HG02588 (cell line): ENCODE measurements around the gene COL2A1.

Experiments used
- ATAC-seq: cut with Tn5 transposase; IDR thresholded peaks from one replicate; pipeline ENCODE4 v1.9.1; 2021; ENCODE audit warnings: mild to moderate bottlenecking, moderate library complexity; ENCODE audit not compliant: unreplicated experiment

The COL2A1 gene

DNA sequence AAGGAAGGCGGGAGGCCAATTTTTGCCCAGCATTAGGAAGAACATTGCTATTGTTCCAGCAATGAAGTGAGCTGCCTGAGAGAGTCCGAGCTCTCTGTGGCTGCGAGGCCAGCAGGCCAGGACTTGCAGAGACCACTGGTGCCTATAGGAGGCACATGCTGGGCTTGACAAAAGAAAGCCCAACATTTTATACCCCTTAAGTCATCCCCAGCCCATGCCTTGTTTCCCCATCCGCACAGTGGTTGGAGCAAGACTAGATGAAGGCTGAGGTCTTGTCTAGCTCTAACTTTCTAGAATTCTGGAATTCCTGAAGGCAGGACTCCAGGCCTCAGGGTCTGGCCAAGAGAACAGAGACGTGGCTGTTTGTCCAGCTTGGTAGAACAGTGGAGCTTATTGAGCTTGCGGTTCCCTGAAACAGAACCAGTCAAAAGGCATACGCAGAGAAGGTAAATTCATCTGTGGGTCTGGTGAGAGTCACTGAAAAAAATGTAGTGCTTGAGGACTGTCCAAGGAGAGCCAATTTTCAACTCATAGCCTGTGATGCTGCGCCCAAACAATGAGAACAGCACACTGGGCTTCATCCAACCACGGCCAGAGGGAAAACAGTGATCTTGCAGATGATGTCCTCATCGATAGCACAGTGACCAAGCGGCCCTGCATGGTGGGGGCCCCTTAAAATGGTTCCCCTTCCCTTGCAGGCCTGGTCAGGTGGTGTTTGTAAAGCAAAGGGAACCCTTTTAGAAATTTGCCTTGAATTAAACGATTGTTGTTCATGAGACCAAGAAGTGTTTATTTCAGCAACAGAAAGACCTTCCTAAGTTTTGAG lies 27.1 kb upstream of the COL2A1 start:
- ATAC-seq, result no peak

DNA sequence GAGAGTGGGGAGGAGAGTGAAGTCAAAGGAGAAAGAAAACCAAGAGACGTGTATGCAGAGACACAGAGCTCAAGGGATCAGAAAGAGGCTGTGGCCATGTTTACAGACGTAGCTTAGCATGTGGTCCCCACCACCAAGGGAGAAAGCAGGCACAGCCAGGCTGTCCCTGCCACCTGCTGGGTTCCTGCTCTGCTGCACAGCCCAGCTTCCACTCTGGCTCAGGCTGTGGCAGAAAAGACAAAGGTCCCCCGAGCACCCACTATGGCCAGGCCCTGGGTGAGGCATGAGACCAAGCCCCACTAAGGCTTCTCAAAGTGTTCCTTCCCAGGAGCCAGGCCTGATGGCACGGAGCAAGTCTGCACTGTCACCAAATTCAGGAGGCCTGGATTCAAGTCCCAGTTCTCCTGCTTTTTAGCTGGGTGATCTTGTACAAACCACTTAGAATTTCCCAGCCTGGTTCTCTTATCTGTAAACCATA lies 25.9 kb upstream of the COL2A1 start:
- ATAC-seq, result no peak

DNA sequence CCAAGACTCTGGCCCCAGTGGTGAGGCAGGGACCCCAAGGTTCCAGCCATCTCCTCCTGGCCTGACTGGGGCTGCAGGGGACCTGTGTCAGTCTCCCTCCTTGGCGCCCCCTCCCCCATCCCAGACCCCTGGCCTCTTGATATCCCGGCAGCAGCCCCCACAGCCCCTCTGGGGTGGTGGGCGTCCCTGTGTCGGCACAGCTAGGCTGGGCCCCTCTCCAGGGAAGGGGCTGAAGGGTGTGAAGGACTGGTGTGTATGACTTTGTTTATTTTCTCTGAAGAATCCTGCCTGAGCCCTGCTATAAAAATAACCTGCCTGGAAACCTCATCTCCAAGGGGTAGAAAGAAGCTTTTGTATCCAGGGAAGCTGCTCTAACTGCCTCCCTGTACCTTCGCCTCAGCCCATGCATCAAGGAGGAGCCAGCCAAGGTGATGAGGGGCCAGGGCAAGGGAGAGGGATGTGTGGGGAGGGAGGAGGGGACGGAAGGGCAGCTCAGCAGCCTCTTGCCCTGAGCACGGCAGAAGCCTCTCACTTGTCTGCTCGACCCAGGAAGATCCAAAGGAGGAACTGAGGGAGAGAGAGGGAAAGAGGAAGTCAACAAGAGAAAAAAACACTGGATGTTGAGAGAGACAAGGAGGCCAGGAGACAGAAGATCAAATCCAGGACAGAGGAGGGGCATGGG lies 25.4 kb upstream of the COL2A1 start:
- ATAC-seq, result no peak

DNA sequence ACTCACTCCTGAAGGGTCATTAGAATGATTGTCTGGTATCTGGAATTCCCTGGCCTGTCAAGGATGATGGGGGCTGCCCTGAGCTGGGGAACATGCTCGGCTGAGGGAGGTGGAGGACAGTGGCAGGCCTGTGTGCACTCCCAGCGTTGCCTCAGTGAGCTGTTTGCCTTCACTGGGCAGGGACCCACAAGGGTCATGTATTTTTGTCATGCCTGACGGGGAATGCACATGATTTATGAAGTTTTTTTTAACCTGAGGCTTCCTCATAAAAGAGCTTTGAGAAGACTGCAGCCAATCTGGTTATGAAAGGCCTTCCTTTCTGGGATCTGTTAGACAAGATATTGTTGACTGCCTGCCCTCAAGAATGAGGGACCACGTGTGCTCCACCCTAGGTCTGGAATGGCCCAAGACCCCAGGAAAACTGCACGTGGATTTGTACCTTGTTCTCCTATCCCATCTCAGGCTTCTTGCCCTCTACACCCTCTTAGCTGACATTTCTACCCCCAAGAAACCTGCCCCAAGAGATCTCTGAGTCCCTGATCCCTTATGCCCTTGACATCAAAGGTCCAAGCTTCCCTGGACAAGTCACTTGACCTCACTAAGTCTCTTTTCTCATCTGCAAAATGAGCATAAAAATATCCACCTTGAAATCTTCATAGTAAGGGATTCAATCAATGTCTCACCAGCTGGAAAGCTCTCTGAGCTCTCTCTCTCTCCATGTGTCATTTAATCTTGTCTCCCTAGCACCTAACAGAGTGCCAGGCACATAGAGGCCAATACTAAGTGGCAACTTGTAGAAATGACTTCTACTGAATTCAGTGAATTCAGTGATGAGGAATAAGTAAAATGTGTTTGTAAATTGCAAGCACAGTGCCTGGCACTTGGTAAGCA lies 24.5 kb upstream of the COL2A1 start:
- ATAC-seq, result no peak

DNA sequence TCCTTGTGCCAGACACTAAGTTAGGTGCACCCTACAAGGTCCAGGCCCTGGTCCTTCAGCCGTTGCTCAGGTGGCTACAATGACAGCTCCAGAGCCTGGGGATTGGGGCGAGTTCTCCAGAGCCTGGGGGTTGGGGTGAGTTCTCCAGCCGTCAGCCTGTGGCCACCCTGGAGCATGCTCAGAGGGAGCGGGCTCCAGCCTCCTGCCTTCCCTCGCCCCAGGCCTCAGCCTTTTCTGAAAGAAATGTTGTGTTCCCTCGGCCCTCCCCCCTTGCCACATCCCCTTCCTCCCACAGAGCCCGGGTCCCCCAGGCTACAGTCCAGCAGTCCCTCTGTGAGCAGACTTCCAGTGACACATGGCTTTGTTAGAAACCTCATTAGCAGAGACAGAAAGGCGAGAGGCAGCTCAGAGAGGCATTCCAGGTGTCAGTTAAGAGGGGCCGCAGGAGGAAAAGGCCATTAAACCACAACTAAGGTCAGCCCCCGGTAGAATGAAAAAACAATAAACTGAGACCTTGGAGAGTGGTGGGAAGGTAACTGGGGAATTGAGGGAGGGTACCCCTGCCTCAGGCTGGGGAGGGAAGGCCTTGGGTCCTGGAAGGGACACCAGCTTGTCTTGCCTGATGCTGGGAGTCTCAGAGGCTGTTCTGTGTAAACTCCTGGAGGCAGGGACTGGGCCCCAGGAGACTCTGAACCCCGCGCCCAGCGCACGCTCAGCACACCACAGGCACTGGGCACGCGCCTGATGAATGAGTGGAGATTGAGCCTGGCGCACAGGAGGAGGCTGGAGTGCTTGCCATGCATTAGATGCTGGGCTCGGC lies 23.1 kb upstream of the COL2A1 start:
- ATAC-seq, result no peak

DNA sequence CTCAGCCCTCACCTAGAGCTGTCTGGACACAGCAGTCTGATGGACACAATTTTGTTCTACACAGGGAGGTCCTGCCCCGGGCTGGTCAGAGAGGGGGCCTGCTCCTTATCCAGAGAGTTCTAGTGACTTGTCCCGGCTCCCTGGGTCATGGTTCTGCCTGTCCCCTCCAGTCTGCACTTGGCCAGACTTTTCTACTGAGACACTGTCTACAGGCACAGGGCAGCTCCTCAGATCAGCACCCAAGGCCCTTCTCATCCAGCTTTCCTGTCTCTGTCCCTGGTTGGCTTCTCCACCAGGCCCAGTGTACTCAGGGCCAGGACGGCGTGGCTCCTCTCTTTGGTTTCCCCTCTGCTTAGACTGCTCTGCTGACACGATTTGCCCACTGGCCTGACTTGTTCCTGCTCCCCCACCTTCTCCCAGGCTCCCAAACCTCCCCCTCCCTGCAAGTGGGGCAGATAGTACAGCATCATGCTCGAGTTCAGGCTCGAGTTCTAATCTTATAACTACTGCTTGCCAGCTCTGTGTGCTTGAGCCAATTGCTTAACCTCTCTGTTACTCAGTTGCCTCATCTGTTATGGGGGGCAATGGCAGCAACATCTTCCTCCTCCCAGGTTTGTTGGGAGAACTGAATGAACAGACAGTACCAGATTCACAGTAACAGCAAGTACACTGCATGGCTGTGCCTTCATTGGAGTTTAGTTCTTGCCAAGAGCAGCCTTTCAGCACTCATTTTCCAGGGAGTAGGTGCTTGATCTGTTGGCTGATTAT lies 22.0 kb upstream of the COL2A1 start:
- no peak for ATAC-seq

DNA sequence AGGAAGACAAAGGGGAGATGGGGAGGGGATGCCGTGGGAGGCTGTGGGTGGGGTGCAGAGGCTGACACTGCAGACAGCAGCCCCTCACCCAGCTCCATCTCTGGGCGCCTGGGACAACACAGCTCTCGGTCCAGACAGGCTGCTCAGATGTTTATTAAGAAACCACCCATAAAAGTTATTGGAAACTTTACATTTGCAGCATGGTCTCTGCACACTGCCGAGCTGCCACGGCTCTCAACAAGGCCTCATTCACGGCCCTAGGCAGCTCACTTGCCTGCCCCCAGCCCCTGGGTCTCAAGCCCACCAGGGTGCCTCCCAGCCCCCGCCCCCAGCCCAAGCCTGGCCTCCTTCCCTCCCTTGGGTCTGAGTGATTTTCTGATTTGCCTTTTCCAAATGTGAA lies 21.0 kb upstream of the COL2A1 start:
- ATAC-seq, result no peak

DNA sequence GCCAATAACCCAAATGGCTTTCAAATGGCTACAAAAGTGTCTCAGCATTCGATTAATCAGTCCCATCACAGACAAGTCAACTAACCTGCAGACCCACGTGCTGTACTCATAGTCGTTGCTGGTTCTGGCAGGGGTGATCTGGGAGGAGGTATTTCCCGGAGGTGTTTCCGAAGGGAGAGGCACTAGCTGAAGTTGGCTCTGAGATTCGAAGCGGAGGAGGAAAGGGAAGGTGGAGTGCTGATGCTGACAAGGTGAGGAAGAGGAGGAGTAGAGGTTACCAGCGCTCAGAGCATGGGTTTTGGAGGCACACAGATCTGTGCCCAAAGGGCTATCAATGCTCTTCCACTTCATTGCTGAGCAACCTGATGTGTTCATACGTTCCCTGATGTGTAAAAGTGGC lies 20.5 kb upstream of the COL2A1 start:
- no peak for ATAC-seq

DNA sequence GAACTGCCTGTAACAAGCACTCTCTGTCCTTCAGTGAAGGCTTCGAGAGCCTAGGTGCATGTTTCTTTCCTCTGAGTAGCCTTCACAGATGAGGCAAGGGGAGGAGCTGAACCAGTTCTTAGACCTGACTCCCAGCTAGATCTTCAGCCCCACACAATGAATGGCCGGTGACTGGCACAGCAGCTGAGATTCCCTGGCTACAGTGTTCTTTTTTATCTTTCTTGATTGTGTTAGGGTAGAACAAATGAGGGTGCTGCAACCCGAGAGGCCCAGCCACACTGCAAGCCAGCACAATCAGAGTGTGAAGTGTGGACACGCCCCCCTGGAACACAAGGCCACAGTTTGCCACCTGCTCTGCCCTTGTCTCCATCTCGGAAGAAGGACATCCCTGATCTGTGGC lies 19.1 kb upstream of the COL2A1 start:
- no peak for ATAC-seq

DNA sequence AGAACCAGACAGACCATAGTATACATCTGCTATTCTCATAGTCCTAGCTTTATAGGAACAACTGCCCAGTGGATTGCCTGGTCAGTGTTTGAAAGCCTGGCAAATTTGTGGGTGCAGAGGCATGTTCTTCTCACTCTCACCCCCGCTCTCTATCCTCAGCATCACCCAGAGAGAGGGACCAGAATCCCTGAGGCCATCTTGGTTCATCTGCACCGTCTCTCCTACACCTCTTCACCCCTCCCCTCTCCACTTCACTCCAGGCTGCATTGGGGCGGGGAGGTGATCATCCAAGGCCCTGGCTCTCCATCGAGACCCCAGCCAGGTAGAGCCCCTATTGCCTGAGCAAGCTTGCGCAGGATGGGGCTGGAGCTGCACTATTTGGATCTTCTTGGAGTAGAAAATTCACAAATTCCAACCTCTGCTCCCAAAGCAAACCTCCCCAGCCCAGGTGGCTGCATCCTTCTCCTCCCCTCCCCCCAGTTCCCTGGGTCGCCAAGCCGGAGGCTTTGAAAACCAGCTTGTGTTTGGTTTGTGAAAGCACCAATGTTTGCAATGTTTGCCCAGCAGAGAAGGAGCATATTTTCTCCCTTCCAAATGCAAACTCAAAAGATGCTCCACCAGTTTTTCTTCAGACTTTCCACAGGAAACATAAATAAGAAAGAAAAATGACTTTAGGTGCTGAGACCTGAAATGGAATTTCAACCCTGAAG lies 18.6 kb upstream of the COL2A1 start:
- ATAC-seq, result no peak

DNA sequence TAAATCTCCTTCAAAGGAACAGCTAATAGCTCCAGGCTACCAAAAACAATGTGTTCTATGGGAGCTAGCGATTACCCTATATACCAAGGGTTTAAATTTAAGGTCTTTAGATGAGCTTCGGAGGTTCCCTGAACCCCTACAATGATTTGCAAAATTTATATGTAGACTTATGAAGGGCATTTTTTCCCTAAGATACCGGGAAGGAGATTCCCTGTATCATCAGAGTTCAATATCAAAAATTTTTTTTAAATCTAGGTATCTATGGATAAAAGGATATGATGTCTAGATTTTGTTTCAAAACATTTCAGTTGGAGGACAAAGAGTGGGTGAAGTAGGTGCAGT lies 17.9 kb upstream of the COL2A1 start:
- ATAC-seq, result no peak

DNA sequence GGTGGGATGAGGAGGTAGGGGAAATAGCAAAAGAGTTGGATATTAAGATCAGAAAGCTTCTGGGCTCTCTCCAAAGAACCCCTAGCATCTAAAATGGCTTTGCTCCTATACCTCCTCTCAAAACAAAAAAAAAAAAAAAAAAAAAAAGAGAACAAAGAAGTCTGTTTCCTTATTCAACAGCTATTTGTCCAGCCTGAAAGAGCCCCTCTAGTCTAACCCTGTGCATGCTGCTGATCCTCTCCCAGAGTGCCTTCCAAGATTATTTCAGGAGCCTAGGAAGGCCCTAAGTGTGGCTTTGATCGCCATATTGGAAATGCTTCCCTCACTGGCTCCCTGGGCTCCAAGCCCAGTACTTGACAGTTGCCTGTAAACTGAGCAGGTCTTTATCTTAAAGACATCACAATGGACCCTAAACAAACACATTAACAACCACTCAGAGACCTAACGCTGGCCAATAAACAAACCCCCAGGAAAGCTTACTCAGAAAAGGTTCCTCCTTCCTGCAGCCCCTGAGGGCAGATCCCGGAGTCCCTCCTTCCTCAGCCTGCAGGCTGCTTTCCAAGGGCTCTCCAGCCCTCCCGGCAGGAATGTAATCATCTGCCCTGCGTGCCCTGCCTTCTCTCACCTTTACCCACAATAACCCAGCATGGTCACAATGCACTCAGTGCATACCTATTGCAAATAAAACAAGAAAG lies 17.4 kb upstream of the COL2A1 start:
- ATAC-seq, result no peak

DNA sequence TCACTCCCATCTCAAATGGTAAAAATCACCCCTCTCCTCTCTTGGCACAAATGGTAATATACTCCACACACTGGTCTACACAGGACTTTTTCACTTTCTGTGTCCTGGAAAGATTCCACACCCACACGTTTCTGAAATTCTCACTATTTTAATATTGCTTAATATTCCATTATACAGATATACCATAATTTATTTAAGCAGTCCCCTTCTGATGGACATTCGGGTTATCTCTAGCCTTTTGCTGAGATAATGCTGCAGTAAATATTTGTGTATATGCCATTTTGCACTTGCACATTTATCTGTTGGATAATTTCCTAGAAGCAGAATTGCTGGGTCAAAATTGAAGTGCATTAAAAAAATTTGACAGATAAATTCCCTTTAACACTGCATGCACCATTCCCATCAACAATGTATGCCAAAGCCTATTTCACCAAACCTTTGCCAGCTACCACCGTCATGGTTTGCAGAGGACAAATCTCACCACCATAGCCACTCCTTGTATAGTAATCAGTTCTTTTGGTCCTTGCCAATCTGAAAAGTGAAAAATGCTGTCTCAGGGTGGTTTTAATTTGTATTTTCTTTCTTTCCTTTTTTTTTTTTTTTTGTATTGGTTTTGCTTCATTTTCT lies 15.5 kb upstream of the COL2A1 start:
- no peak for ATAC-seq

DNA sequence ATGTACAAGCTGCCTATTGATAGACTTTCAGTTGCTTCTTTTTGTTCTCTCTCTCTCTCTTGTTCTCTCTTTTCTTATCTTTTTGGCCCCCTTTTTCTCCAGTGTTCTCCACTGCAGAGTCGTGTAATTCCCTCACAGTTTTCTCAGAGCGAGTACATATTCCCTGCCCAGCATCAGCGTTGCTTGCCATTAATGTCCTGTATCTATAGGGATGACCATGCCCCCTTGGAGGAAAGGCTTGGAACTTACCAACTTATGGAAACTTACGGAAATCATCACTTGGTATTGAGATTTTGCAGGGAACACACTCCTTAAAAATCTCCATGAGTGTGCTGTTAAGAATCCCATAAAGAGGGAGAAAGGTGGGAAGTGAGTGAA lies 14.3 kb upstream of the COL2A1 start:
- no peak for ATAC-seq

DNA sequence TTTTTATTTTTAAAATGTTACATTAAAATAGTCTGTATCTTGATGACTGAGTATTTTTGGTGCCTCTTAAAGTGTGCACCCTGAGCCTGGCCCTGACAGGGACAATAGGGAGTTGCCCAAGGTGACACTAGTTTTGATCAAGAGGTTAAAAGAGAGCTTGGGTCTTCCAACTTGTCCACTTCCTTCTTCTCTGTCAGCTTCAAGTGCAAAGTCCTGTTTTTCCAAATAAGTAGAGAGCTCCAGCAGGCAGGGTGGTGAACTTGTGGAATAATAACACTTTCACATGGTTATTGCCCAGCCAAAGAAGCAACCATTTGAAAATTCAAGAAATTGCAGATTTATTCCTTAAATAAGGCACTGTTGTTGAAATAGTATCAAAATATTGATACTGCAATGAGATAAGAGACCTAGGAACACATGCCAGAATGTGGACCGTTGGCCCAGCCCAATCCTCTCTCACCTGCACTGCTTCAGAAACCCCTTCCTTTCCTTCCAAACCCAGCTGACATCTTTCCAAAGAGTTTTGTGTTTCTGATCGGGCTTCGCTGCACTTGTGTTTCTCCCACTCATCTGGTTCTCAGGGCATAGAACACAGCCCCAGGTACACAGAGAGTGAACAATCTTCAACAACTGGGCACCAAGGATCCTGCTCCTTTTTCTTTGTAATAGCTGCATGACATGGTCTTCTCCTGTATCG lies 13.8 kb upstream of the COL2A1 start:
- ATAC-seq, result no peak

DNA sequence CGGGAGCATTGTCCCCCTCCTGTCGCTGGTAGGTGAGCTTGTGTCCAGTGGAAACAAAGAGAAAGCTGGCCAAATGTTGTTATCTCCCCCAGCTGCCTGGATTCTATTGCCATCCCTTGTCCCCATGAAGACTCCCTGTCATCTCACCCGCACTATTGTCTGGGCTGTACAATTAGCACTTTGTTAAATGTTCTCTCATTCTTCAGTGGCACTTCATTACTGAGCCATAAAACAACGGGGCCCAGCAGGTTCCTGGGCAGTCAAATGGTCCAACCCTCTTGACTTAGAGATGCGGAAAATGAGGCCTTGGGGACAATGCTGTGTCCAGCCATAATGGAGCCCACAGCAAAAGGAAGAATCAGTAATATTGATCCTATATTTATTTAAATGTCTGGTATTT lies 13.2 kb upstream of the COL2A1 start:
- no peak for ATAC-seq

DNA sequence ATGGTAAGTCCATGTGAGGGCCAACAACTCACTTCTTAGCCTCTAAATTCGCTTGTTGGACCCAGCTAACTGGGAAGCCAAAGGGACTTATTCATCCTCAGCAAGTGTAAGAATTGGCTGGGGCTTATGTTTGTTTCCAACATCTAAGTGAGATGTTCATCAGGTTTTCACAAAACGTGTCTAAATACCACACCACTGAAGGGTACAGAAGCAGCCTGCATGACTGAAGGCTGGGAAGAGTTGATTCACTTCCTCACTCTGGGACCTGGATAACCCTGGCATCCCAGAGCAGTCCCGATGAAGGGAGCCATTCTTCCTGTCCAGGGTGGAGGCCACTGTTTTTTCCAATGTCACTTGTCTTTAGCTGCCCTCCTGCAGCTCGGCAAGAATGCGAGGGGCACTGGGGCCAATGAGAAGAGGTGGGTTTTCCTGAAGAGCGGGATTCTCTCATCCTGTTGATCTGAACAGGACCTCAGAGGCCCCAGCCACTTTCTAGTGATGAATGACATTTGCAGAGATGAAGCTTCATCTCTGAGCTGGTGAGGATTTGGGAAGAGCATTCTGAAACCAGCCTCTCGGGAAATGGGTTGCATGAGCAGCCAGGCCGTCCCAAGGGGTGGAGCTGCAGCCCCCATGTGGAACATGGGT lies 12.2 kb upstream of the COL2A1 start:
- no peak for ATAC-seq
